ENCODE results near the gene SLCO6A1.

- TF ChIP-seq POLR2A (IDR thresholded peaks at IDR 0.05) (no peak), EP300 (IDR thresholded peaks at IDR 0.05; ENCODE audit: low read depth) (no peak)
- TF ChIP-seq, protein P1, sequence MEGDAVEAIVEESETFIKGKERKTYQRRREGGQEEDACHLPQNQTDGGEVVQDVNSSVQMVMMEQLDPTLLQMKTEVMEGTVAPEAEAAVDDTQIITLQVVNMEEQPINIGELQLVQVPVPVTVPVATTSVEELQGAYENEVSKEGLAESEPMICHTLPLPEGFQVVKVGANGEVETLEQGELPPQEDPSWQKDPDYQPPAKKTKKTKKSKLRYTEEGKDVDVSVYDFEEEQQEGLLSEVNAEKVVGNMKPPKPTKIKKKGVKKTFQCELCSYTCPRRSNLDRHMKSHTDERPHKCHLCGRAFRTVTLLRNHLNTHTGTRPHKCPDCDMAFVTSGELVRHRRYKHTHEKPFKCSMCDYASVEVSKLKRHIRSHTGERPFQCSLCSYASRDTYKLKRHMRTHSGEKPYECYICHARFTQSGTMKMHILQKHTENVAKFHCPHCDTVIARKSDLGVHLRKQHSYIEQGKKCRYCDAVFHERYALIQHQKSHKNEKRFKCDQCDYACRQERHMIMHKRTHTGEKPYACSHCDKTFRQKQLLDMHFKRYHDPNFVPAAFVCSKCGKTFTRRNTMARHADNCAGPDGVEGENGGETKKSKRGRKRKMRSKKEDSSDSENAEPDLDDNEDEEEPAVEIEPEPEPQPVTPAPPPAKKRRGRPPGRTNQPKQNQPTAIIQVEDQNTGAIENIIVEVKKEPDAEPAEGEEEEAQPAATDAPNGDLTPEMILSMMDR (IDR thresholded peaks at IDR 0.05) = no peak
These were observed 174.1 kb downstream of the SLCO6A1 start for GRCh38 chr5:102324714-102325113.

Data from transverse colon (tissue), 3 donors.